ENCODE measurements around the gene KCNG2. TPM values are rescaled to one million over a fixed set of nuclear protein-coding genes. Genes with fewer than 3 reads are reported as not detected.

KCNG2 gene
- polyA plus RNA-seq, 1 experiment = 0.38 TPM

- no peak for DNase-seq (ENCODE audit: low read depth, low spot score)
- ChIA-PET CTCF (interaction anchor here (1.0 kb wide), 1 partner anchor 24 kb away, joined by 3 read pairs; no protein-coding TSS in a partner anchor), POLR2A (no interaction called here)
- Histone ChIP-seq H3K9me3 (ENCODE audit: control insufficient read depth, insufficient read depth, low read length) (peaks cover 24% of the 10 kb centered on the region; the same call in 1 of the 2 replicates), H3K4me3 (ENCODE audit: low read depth, low read length) (no peak overlapping the region), H3K27me3 (ENCODE audit: control insufficient read depth, insufficient read depth, low read length) (no peaks in the 10 kb centered on the region), H3K27ac (ENCODE audit: low read depth, low read length) (no peak overlapping the region)
- TF ChIP-seq, protein P1, sequence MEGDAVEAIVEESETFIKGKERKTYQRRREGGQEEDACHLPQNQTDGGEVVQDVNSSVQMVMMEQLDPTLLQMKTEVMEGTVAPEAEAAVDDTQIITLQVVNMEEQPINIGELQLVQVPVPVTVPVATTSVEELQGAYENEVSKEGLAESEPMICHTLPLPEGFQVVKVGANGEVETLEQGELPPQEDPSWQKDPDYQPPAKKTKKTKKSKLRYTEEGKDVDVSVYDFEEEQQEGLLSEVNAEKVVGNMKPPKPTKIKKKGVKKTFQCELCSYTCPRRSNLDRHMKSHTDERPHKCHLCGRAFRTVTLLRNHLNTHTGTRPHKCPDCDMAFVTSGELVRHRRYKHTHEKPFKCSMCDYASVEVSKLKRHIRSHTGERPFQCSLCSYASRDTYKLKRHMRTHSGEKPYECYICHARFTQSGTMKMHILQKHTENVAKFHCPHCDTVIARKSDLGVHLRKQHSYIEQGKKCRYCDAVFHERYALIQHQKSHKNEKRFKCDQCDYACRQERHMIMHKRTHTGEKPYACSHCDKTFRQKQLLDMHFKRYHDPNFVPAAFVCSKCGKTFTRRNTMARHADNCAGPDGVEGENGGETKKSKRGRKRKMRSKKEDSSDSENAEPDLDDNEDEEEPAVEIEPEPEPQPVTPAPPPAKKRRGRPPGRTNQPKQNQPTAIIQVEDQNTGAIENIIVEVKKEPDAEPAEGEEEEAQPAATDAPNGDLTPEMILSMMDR (IDR thresholded peaks at IDR 0.05; ENCODE audit: low read depth, low read length) = no peak
Observed at GRCh38 chr18:79847606-79848293, 50.0 kb downstream of the KCNG2 start.

- DNase-seq (ENCODE audit: low read depth, low spot score) = no peak
- no peaks in the 10 kb centered on the region for H3K27me3 ChIP-seq (ENCODE audit: control insufficient read depth, insufficient read depth, low read length)
- POLR2A ChIA-PET = no interaction called here
Observed at GRCh38 chr18:79848294-79848578, 50.5 kb downstream of the KCNG2 start.

DNA sequence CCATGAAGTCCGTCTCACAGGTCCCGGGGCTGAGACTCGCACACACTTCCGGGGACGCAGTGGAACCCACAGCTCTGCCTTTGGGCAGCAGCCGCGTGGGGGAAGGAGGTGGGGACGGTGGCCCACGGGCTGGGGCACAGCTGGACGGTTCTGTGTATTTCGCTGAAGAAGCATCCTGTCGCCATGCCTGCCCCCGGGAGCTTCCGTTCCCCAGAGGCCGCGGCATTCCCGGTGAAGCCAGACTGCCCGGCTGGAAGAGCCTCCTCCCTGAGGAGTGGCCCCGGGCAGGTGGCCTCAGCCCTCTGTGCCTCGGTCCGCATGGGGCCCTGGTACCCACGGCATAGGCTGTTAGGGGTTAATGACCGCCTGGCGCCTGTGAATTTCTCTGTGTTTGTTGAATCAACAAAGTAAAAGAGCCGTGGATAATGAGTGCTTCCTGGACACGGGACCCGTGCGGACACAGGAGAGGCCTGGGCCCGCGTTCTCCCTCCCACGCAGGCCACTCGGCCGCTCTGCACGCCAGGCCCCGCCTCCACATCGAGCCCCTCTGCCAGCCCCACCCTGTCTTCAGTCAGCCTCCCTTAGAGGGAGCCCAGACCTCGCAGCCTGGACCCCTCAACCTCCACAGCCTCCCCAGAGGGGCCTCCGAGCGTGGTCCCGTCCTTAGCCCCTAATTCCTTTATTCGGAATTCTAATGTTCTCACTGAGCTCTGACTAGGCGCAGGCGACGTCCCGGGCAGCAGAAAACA is 51.0 kb downstream of the KCNG2 start:
- TF ChIP-seq, protein P1 (IDR thresholded peaks at IDR 0.05; ENCODE audit: low read depth, low read length) = no peak
- ChIA-PET POLR2A (no interaction called here), CTCF (no interaction called here)
- no peak overlapping the region for H3K27ac ChIP-seq (ENCODE audit: low read depth, low read length)
- peaks cover 33% of the 10 kb centered on the region; the same call in 1 of the 2 replicates for H3K9me3 ChIP-seq (ENCODE audit: control insufficient read depth, insufficient read depth, low read length)
- DNase-seq (ENCODE audit: low read depth, low spot score) = no peak
- no peaks in the 10 kb centered on the region for H3K27me3 ChIP-seq (ENCODE audit: control insufficient read depth, insufficient read depth, low read length)
- H3K4me3 ChIP-seq (ENCODE audit: low read depth, low read length) = no peak overlapping the region

More at GRCh38 chr18:79848294-79848578, 50.5 kb downstream of the KCNG2 start:
- TF ChIP-seq, protein P1 (IDR thresholded peaks at IDR 0.05; ENCODE audit: low read depth, low read length) = no peak
- no peak overlapping the region for H3K4me3 ChIP-seq (ENCODE audit: low read depth, low read length)
- CTCF ChIA-PET = no interaction called here
- peaks cover 28% of the 10 kb centered on the region; the same call in 1 of the 2 replicates for H3K9me3 ChIP-seq (ENCODE audit: control insufficient read depth, insufficient read depth, low read length)
- no peak overlapping the region for H3K27ac ChIP-seq (ENCODE audit: low read depth, low read length)

GRCh38 chr18:79849328-79850207 is 51.8 kb downstream of the KCNG2 start:
- Histone ChIP-seq H3K27ac (ENCODE audit: low read depth, low read length) (no peak overlapping the region), H3K4me3 (ENCODE audit: low read depth, low read length) (no peak overlapping the region), H3K27me3 (ENCODE audit: control insufficient read depth, insufficient read depth, low read length) (no peaks in the 10 kb centered on the region), H3K9me3 (ENCODE audit: control insufficient read depth, insufficient read depth, low read length) (peaks cover 34% of the 10 kb centered on the region; the same call in 1 of the 2 replicates)
- CTCF ChIA-PET = no interaction called here
- TF ChIP-seq, protein P1 (IDR thresholded peaks at IDR 0.05; ENCODE audit: low read depth, low read length) = no peak
- POLR2A ChIA-PET = no interaction called here
- no peak for DNase-seq (ENCODE audit: low read depth, low spot score)

All from AG04450 (cell line).